AG04450 (cell line): ENCODE measurements around the gene HPD. TPM values are rescaled to one million over a fixed set of nuclear protein-coding genes. Genes with fewer than 3 reads are reported as not detected.

Source experiments
- CTCF ChIA-PET: fragments of 300-600, 350-600 bp; formaldehyde crosslinking; extraction: SDS; loops from one replicate; lab custom pipeline; 2022; ENCODE audit warnings: antibody characterized with exemption, inconsistent platforms; lab: Charles Lee
- POLR2A ChIA-PET: fragments of 350-600 bp; formaldehyde crosslinking; extraction: SDS; loops from one replicate; lab custom pipeline; 2021; ENCODE audit warnings: antibody characterized with exemption, inconsistent platforms; lab: Yijun Ruan, JAX
- DNase-seq: peaks from one replicate; pipeline ENCODE4 v3.0.0-alpha.2; 2011; ENCODE audit warnings: low read depth, low spot score
- H3K27ac ChIP-seq: one replicate; pipeline ENCODE4 v1.5.1; 2012; ENCODE audit warnings: low read depth, low read length, control low read depth
- H3K27me3 ChIP-seq: one replicate; pipeline ENCODE4 v1.6.0; 2012; ENCODE audit warnings: low read length; ENCODE audit not compliant: control insufficient read depth, insufficient read depth
- H3K4me3 ChIP-seq: 2 replicates; pipeline ENCODE4 v1.5.1; 2011; ENCODE audit warnings: mild to moderate bottlenecking, low read depth, low read length, control low read depth
- H3K9me3 ChIP-seq: 2 replicates; pipeline ENCODE4 v1.5.1; 2012; ENCODE audit warnings: low read length; ENCODE audit not compliant: control insufficient read depth, insufficient read depth
- CTCF ChIP-seq: IDR thresholded peaks from 2 replicates; pipeline ENCODE4 v1.5.1; 2011; ENCODE audit warnings: low read depth, low read length, control low read depth, inconsistent platforms
- polyA plus RNA-seq: library from polyadenylated mRNA; depleted of rRNA; stranded (reverse); fragments of >200 nt; gene quantifications from 2 replicates; pipeline ENCODE4 v1.2.3, GENCODE V29; 2011

HPD gene
- polyA plus RNA-seq, 1 experiment: 0.05 TPM

- H3K27ac ChIP-seq: no peak overlapping the region
- ChIA-PET POLR2A (interaction anchor here (0.6 to 0.8 kb wide), 3 partner anchors 12 to 1142 kb away, joined by 3 to 4 read pairs (median 3); no protein-coding TSS in a partner anchor), CTCF (interaction anchor here (0.5 to 2.9 kb wide), 2 partner anchors 21 to 320 kb away, joined by 3 to 17 read pairs; partner anchors contain the start of gene RHOF)
- H3K9me3 ChIP-seq: no peaks in the 10 kb centered on the region; the same call in 1 of the 2 replicates
- no peak for DNase-seq
- H3K27me3 ChIP-seq: no peaks in the 10 kb centered on the region
- TF ChIP-seq CTCF: no peak
- no peak overlapping the region for H3K4me3 ChIP-seq
Measured at GRCh38 chr12:121815263-121815662, 43.4 kb downstream of the HPD start.

- no peak overlapping the region for H3K4me3 ChIP-seq
- ChIA-PET CTCF (interaction anchor here (2.9 kb wide), 1 partner anchor 20 kb away, joined by 17 read pairs; the partner anchor contains the start of gene RHOF), POLR2A (interaction anchor here (0.6 kb wide), 1 partner anchor 1143 kb away, joined by 3 read pairs; no protein-coding TSS in a partner anchor)
- H3K27me3 ChIP-seq: no peaks in the 10 kb centered on the region
- no peak for DNase-seq
- no peak overlapping the region for H3K27ac ChIP-seq
- H3K9me3 ChIP-seq: no peaks in the 10 kb centered on the region; the same call in 1 of the 2 replicates
- no peak for TF ChIP-seq CTCF
Measured at GRCh38 chr12:121814429-121815119, 44.1 kb downstream of the HPD start.

- no peak for TF ChIP-seq CTCF
- ChIA-PET POLR2A (no interaction called here), CTCF (interaction anchor here (4.0 kb wide), 1 partner anchor 17 kb away, joined by 143 read pairs; the partner anchor contains the start of gene RHOF)
- DNase-seq: no peak
- H3K27ac ChIP-seq: no peak overlapping the region
- no peaks in the 10 kb centered on the region; the same call in 1 of the 2 replicates for H3K9me3 ChIP-seq
- H3K27me3 ChIP-seq: no peaks in the 10 kb centered on the region
- H3K4me3 ChIP-seq: no peak overlapping the region
Measured at GRCh38 chr12:121813951-121814350, 44.7 kb downstream of the HPD start.

- no peak for TF ChIP-seq CTCF
- ChIA-PET POLR2A (no interaction called here), CTCF (interaction anchor here (0.8 to 4.0 kb wide), 7 partner anchors 12 to 58 kb away, joined by 3 to 143 read pairs (median 7); partner anchors contain the start of gene RHOF)
- no peaks in the 10 kb centered on the region for H3K27me3 ChIP-seq
- H3K27ac ChIP-seq: no peak overlapping the region
- peak overlapping the region; percentile 77 for H3K4me3 ChIP-seq
- H3K9me3 ChIP-seq: no peaks in the 10 kb centered on the region; the same call in 1 of the 2 replicates
- no peak for DNase-seq
Measured at GRCh38 chr12:121812921-121813896, 45.5 kb downstream of the HPD start.
